A549 (cell line): Measurements from ENCODE around the gene TMEM80. TPM values are rescaled to one million over a fixed set of nuclear protein-coding genes. Genes with fewer than 3 reads are reported as not detected.

ENCODE experiments used
- ATAC-seq, 2 experiments: fragments of 200-7000 bp in 1 of 2; fragments of >200 bp in 1 of 2; cut with Nextera tagmentation in 1 of 2; cut with Tn5 transposase in 1 of 2; 3 replicates each; pipeline versions ENCODE4 v1.8.0 to v1.9.1; 2018 to 2020; ENCODE audit warnings: mild to moderate bottlenecking in 1 of 2, moderate library complexity in 1 of 2
- CTCF ChIA-PET: fragments of 300-600 bp; sonication (Branson Sonifier 250); formaldehyde crosslinking; extraction: SDS; loops from one replicate; lab custom pipeline; 2021; ENCODE audit warnings: antibody characterized with exemption, inconsistent platforms; lab: Yijun Ruan, JAX
- POLR2A ChIA-PET: fragments of 350-600 bp; formaldehyde crosslinking; extraction: SDS; loops from one replicate; lab custom pipeline; 2021; ENCODE audit warnings: antibody characterized with exemption, inconsistent platforms; lab: Yijun Ruan, JAX
- DNase-seq, 2 experiments: peaks; one replicate each; pipeline versions ENCODE4 v3.0.0 to v3.0.0-alpha.2; 2011 to 2016; ENCODE audit warnings: low read depth in 1 of 2, low spot score in 1 of 2
- FAIRE-seq: peaks from 2 replicates; lab custom pipeline; 2011; peaks lifted over from hg19 to GRCh38; lab: Jason Lieb, UNC
- H3K27ac ChIP-seq, 2 experiments: fragments of >200 bp; sonication (Bioruptor Twin); formaldehyde crosslinking; 3 replicates each; pipeline ENCODE4 v1.5.1; 2016 to 2017
- H3K4me1 ChIP-seq: fragments of >200 bp; sonication (Bioruptor Twin); formaldehyde crosslinking; 3 replicates; pipeline ENCODE4 v1.6.1; 2016
- H3K4me2 ChIP-seq: fragments of >200 bp; sonication (Bioruptor Twin); formaldehyde crosslinking; 3 replicates; pipeline ENCODE4 v1.6.1; 2016
- H3K4me3 ChIP-seq: fragments of >200 bp; sonication (Bioruptor Twin); formaldehyde crosslinking; 3 replicates; pipeline ENCODE4 v1.5.1; 2016
- H3K9me3 ChIP-seq: fragments of >200 bp; sonication (Bioruptor Twin); formaldehyde crosslinking; 3 replicates; pipeline ENCODE4 v1.6.1; 2016
- BHLHE40 ChIP-seq: IDR thresholded peaks from 2 replicates; pipeline ENCODE4 v1.6.1; 2012; ENCODE audit warnings: low read depth, low read length, inconsistent platforms
- CBX2 ChIP-seq: fragments of 200-600 bp; sonication (generic); IDR thresholded peaks from 2 replicates; pipeline ENCODE4 v1.6.1; 2016; ENCODE audit warnings: low read depth, mild to moderate bottlenecking, borderline replicate concordance
- EHMT2 ChIP-seq: fragments of 200-600 bp; sonication (generic); IDR thresholded peaks from 2 replicates; pipeline ENCODE4 v1.6.1; 2016; ENCODE audit warnings: antibody characterized with exemption, low read depth, mild to moderate bottlenecking, moderate library complexity
- NPAS2 ChIP-seq: fragments of 250-450 bp; sonication (Bioruptor Pico); IDR thresholded peaks from 2 replicates; pipeline ENCODE4 v1.8.0; 2022; ENCODE audit warnings: mild to moderate bottlenecking, moderate library complexity, borderline replicate concordance
- PHF8 ChIP-seq: fragments of 200-600 bp; sonication (generic); IDR thresholded peaks from 2 replicates; pipeline ENCODE4 v1.6.1; 2016; ENCODE audit warnings: low read depth, mild to moderate bottlenecking, antibody characterized with exemption, moderate library complexity, borderline replicate concordance
- POLR2A ChIP-seq: IDR thresholded peaks from 2 replicates; pipeline ENCODE4 v1.6.1; 2012; ENCODE audit warnings: mild to moderate bottlenecking, low read length
- TP53 ChIP-seq: fragments of 250-450 bp; sonication (Bioruptor Pico); IDR thresholded peaks from 2 replicates; pipeline ENCODE4 v1.5.0; 2021; ENCODE audit warnings: mild to moderate bottlenecking, moderate library complexity
- ZNF302 ChIP-seq: fragments of 250-450 bp; sonication (Bioruptor Pico); IDR thresholded peaks from 2 replicates; pipeline ENCODE4 v1.9.0; 2021; ENCODE audit warnings: inconsistent platforms, mild to moderate bottlenecking, moderate library complexity
- WGBS: methylation state at CpG from one replicate; pipeline ENCODE4 v1.1.6; 2017; ENCODE audit errors: missing lambda C conversion rate; 5-methylcytosine and 5-hydroxymethylcytosine counted together
- polyA plus RNA-seq, 4 experiments: library from polyadenylated mRNA; depleted of rRNA in 3 of 4; stranded (reverse); fragments of >200 nt; fragmentation: RNase III in 1 of 4; extraction: RNeasy Plus Mini Kit Qiagen cat#74134 plus additional on column Dnase treatment in 1 of 4; gene quantifications; 2 replicates in 3 of 4; 3 replicates in 1 of 4; pipeline ENCODE4 v1.2.3, GENCODE V29; 2011 to 2017
- TF ChIP-seq, protein P1 (sequence below): fragments of 250-450 bp; sonication (Bioruptor Pico); IDR thresholded peaks from 2 replicates; pipeline ENCODE4 v1.5.0; 2021; ENCODE audit warnings: mild to moderate bottlenecking, moderate library complexity, borderline replicate concordance
- TF ChIP-seq, protein P2 (sequence below): IDR thresholded peaks from 2 replicates; pipeline ENCODE4 v1.6.1; 2012
- TF ChIP-seq, protein P3 (sequence below): fragments of 250-450 bp; sonication (Bioruptor Pico); IDR thresholded peaks from 2 replicates; pipeline ENCODE4 v1.5.0; 2020; ENCODE audit warnings: low read depth, mild to moderate bottlenecking, moderate library complexity
- TF ChIP-seq, protein P4 (sequence below): fragments of >200 bp; sonication (Bioruptor Twin); formaldehyde crosslinking; IDR thresholded peaks from 3 replicates; pipeline ENCODE4 v1.5.1; 2016
- TF ChIP-seq, protein P5 (sequence below): fragments of >200 bp; sonication (Bioruptor Twin); formaldehyde crosslinking; IDR thresholded peaks from 2 replicates; pipeline ENCODE4 v1.6.1; 2016
- TF ChIP-seq, protein P6 (sequence below): IDR thresholded peaks from 2 replicates; pipeline ENCODE4 v1.6.1; 2012; ENCODE audit warnings: low read depth, borderline replicate concordance

Gene TMEM80
- polyA plus RNA-seq, 2 of the 4 experiments (the other 2 are of a cell fraction), result 10.8 to 15.2 TPM

DNA sequence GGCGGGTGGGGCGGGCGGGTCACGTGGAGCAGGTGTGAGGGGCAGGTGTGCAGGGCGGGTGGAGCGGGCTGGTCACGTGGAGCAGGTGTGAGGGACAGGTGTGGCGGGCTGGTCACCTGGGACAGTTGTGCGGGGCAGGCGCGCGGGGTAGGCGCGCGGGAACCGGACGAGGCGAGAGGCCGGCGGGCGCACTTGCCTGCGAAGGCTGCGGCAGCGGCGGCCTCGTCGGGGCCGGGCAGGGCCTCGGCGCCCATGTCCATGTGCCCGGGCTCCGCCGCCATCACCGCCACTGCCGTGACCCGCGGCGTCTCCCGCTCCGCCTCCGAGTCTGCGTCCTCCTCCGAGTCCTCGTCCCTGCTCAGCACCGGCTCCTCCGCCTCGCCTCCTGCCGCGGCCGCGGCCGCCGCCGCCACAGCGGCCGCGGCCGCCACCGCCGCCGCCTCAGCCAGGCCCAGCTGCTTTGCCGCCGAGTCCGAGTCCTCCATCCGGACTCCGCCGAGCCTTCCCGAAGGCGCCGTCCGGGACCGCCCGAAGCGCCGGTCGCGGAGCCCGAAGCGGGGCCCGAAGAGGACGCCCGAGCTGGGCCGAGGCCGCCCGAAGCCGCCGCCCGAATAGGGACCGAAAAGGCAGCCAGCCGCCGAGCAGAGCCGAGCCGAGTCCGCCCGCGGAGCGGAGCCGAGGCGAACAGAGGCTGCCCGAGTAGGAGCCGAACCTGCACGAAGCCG, 891 bp upstream of the TMEM80 start, which contains the start of gene DEAF1 (continued):
- TF ChIP-seq, protein P1, sequence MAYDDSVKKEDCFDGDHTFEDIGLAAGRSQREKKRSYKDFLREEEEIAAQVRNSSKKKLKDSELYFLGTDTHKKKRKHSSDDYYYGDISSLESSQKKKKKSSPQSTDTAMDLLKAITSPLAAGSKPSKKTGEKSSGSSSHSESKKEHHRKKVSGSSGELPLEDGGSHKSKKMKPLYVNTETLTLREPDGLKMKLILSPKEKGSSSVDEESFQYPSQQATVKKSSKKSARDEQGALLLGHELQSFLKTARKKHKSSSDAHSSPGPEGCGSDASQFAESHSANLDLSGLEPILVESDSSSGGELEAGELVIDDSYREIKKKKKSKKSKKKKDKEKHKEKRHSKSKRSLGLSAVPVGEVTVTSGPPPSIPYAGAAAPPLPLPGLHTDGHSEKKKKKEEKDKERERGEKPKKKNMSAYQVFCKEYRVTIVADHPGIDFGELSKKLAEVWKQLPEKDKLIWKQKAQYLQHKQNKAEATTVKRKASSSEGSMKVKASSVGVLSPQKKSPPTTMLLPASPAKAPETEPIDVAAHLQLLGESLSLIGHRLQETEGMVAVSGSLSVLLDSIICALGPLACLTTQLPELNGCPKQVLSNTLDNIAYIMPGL (CRISPR knock-in tag), result no peak
- TF ChIP-seq NPAS2 (CRISPR knock-in tag) (peak; percentile 68), POLR2A (peak; percentile 37)
- TF ChIP-seq, protein P2, sequence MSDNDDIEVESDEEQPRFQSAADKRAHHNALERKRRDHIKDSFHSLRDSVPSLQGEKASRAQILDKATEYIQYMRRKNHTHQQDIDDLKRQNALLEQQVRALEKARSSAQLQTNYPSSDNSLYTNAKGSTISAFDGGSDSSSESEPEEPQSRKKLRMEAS, result peak; percentile 94
- TF ChIP-seq, protein P3, sequence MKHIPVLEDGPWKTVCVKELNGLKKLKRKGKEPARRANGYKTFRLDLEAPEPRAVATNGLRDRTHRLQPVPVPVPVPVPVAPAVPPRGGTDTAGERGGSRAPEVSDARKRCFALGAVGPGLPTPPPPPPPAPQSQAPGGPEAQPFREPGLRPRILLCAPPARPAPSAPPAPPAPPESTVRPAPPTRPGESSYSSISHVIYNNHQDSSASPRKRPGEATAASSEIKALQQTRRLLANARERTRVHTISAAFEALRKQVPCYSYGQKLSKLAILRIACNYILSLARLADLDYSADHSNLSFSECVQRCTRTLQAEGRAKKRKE (CRISPR knock-in tag), result peak; percentile 90

DNA sequence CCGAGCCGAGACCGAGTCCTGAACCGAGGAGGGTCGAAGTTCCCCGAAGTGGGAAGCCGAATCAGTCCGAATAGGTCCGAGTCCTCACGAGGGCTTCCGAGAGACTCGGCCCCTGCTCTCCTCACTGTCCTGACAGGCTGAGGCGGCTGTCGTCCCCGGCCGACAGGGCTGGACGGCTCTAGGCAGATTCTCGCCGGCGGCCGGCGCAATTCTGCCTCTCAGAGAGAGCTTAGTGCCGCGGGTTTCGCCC, 403 bp upstream of the TMEM80 start:
- WGBS, result 0% methylated on average over 6 of the region's 25 CpGs
- FAIRE-seq, result peak; percentile 82
- ChIA-PET CTCF (interaction anchor here (0.7 to 26.0 kb wide), 9 partner anchors 11 to 140 kb away, joined by 3 to 599 read pairs (median 12); partner anchors contain the start of gene EPS8L2), POLR2A (interaction anchor here (0.7 to 2.9 kb wide), 7 partner anchors 11 to 144 kb away, joined by 3 to 41 read pairs (median 7); partner anchors contain the start of genes EPS8L2 and TALDO1)
- peak overlapping the region; percentile 81 for H3K4me3 ChIP-seq
- no peaks in the 10 kb centered on the region for H3K9me3 ChIP-seq
- H3K4me2 ChIP-seq, result peak overlapping the region; percentile 60
- no peak; a peak in 1 of 6 replicates for ATAC-seq
- peaks cover 47% of the 10 kb centered on the region for H3K4me1 ChIP-seq
- peak overlapping the region; percentile 95 to 98 for H3K27ac ChIP-seq
- TF ChIP-seq, protein P4, sequence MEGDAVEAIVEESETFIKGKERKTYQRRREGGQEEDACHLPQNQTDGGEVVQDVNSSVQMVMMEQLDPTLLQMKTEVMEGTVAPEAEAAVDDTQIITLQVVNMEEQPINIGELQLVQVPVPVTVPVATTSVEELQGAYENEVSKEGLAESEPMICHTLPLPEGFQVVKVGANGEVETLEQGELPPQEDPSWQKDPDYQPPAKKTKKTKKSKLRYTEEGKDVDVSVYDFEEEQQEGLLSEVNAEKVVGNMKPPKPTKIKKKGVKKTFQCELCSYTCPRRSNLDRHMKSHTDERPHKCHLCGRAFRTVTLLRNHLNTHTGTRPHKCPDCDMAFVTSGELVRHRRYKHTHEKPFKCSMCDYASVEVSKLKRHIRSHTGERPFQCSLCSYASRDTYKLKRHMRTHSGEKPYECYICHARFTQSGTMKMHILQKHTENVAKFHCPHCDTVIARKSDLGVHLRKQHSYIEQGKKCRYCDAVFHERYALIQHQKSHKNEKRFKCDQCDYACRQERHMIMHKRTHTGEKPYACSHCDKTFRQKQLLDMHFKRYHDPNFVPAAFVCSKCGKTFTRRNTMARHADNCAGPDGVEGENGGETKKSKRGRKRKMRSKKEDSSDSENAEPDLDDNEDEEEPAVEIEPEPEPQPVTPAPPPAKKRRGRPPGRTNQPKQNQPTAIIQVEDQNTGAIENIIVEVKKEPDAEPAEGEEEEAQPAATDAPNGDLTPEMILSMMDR, result no peak
- TF ChIP-seq PHF8, result no peak
- no peak for TF ChIP-seq EHMT2
- TF ChIP-seq, protein P2, result no peak; the same call in 1 of the 2 replicates
- TF ChIP-seq, protein P5, sequence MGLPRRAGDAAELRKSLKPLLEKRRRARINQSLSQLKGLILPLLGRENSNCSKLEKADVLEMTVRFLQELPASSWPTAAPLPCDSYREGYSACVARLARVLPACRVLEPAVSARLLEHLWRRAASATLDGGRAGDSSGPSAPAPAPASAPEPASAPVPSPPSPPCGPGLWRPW, result no peak
- TF ChIP-seq ZNF302 (CRISPR knock-in tag), result no peak
- no peak for TF ChIP-seq TP53 (CRISPR knock-in tag)
- TF ChIP-seq, protein P6, sequence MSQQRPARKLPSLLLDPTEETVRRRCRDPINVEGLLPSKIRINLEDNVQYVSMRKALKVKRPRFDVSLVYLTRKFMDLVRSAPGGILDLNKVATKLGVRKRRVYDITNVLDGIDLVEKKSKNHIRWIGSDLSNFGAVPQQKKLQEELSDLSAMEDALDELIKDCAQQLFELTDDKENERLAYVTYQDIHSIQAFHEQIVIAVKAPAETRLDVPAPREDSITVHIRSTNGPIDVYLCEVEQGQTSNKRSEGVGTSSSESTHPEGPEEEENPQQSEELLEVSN, result no peak
- no peak for TF ChIP-seq CBX2
- TF ChIP-seq, protein P1 (CRISPR knock-in tag), result no peak
- TF ChIP-seq BHLHE40, result no peak
- DNase-seq, result no peak
